Thyroid gland (tissue), 4 donors: ENCODE results near the gene MAPK8IP3.

Experiments
- POLR2A ChIP-seq, 2 donors: fragments of 450-650 bp; IDR thresholded peaks; one replicate each; pipeline ENCODE4 v1.6.1; 2017; ENCODE audit warnings: antibody characterized with exemption in 2 of 2, mild to moderate bottlenecking in 2 of 2, moderate library complexity in 1 of 2
- TF ChIP-seq, protein P1 (sequence below), 6 experiments: fragments of 200-600 bp in 3 of 6; fragments of 450-650 bp in 3 of 6; sonication (generic) in 3 of 6; IDR thresholded peaks; one replicate each; pipeline ENCODE4 v1.5.1; 2016 to 2019; ENCODE audit warnings: antibody characterized with exemption in 6 of 6, mild to moderate bottlenecking in 2 of 6, inconsistent platforms in 1 of 6, moderate library complexity in 1 of 6

DNA sequence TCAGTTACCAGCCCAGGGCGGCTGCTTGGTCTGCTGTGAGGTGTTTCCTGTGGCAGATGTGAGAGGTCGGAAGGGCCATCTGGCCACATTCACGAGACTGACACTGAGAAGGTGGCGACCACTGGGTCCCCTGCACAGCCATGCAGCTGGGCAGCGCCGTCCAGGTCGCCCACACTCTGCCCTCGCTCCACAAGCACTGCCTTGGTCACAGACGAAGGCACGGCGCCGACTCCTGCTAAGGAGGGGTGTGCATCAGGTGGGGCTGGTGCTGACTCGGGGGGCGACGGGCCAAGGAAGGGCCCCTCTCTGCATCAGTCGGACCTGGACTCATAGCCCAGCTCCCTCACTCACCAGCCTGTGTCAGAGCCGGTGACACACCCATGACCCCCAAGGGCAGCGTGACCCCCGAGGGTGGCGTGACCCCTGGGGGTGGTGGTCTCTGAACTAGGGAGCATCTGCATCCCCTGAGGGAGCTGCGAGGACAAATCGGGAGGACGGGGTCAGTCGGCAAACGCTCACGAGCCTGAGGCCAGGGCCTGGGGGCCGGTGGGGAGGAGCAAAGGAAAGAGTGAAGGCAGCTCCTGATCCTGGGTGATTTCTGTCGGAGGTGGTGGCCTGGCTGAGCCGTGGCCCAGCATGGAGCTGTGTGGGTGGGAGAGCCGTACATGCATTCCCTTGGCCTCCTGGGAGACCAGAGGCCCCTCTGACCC is 34.9 kb downstream of the MAPK8IP3 start:
- TF ChIP-seq, protein P1, sequence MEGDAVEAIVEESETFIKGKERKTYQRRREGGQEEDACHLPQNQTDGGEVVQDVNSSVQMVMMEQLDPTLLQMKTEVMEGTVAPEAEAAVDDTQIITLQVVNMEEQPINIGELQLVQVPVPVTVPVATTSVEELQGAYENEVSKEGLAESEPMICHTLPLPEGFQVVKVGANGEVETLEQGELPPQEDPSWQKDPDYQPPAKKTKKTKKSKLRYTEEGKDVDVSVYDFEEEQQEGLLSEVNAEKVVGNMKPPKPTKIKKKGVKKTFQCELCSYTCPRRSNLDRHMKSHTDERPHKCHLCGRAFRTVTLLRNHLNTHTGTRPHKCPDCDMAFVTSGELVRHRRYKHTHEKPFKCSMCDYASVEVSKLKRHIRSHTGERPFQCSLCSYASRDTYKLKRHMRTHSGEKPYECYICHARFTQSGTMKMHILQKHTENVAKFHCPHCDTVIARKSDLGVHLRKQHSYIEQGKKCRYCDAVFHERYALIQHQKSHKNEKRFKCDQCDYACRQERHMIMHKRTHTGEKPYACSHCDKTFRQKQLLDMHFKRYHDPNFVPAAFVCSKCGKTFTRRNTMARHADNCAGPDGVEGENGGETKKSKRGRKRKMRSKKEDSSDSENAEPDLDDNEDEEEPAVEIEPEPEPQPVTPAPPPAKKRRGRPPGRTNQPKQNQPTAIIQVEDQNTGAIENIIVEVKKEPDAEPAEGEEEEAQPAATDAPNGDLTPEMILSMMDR (IDR thresholded peaks at IDR 0.05), result no peak
- TF ChIP-seq POLR2A (IDR thresholded peaks at IDR 0.05), result no peak
